Vagina (tissue), 2 donors: ENCODE data around the gene PRRG4.

Experiments used
- POLR2A ChIP-seq, 2 donors: fragments of 450-650 bp; IDR thresholded peaks; one replicate each; pipeline ENCODE4 v1.6.1; 2017; ENCODE audit warnings: antibody characterized with exemption in 2 of 2, mild to moderate bottlenecking in 2 of 2, moderate library complexity in 2 of 2
- TF ChIP-seq, protein P1 (sequence below), 3 experiments: fragments of 450-650 bp in 2 of 3; fragments of 200-600 bp in 1 of 3; sonication (generic) in 1 of 3; IDR thresholded peaks; one replicate each; pipeline ENCODE4 v1.5.1; 2017 to 2019; ENCODE audit warnings: antibody characterized with exemption in 3 of 3, mild to moderate bottlenecking in 2 of 3, moderate library complexity in 2 of 3

DNA sequence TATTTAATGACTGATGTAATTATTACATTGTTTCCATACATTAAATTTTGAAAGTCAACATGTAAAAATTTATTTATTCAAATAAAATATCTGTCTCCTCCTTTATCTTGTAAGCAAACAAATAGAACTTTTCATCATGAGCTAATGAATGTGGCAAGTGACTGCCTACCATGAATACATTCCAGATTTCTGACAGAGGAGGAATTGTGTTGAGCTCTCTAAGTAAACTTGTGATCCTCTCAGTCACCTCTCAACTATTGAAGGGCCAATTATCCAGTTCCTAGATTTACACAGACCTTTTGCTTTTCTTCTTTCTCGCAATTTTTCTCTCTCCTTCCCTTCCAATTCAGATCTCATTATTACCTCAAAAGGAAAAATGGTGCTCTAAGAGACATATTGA is 21.5 kb downstream of the PRRG4 start:
- TF ChIP-seq, protein P1, sequence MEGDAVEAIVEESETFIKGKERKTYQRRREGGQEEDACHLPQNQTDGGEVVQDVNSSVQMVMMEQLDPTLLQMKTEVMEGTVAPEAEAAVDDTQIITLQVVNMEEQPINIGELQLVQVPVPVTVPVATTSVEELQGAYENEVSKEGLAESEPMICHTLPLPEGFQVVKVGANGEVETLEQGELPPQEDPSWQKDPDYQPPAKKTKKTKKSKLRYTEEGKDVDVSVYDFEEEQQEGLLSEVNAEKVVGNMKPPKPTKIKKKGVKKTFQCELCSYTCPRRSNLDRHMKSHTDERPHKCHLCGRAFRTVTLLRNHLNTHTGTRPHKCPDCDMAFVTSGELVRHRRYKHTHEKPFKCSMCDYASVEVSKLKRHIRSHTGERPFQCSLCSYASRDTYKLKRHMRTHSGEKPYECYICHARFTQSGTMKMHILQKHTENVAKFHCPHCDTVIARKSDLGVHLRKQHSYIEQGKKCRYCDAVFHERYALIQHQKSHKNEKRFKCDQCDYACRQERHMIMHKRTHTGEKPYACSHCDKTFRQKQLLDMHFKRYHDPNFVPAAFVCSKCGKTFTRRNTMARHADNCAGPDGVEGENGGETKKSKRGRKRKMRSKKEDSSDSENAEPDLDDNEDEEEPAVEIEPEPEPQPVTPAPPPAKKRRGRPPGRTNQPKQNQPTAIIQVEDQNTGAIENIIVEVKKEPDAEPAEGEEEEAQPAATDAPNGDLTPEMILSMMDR (IDR thresholded peaks at IDR 0.05), result no peak
- TF ChIP-seq POLR2A (IDR thresholded peaks at IDR 0.05), result no peak
